ENCODE measurements around the gene NAGK.

The NAGK gene

DNA sequence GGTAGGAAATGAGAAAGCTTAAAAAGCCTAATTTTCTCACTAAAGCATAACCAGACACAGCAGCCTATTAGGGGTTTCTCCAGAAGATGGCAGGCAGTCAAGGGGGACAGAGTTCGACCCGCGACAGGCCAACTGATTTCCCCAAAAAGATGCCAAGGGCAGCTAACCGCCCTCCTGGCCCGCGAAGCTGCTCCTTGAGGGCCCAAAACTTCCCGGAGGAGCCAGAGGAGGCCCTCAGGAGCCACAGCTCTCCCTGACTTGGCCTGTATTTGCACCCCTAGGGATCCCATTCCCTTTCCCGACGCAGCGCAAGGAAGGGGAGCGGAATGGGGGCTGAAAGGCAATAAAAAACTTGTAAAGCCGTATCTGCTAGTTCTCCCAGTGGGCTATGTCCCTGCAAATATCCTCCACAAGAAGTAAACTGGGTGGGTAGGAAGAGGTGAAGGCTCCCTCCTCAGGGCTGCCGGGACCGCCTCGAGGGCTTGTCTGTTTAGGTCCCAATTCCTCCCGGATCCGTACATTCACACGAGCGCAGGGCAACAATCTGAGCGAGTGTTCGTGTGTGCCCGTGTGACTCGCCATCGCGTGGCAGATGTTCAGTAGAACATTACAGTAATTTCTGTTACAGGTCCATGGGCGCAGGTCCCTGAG, 756 bp upstream of the NAGK start:
- no peak for DNase-seq
- TF ChIP-seq CTCF (IDR thresholded peaks at IDR 0.05): no peak
- peaks cover 0 to 4% (median 3%) of the 10 kb centered on the region in 3 donors for H3K36me3 ChIP-seq
- H3K9me3 ChIP-seq: no peaks in the 10 kb centered on the region
- intact Hi-C loops (cut with DNase I; ENCODE audit: low total_unique reads): no loop called here
- H3K27me3 ChIP-seq: peaks cover 0 to 3% of the 10 kb centered on the region in 2 donors
- peak overlapping the region; percentile 98 for H3K27ac ChIP-seq
- peaks cover 0 to 33% (median 30%) of the 10 kb centered on the region in 4 donors for H3K4me1 ChIP-seq
- H3K4me3 ChIP-seq: peak overlapping the region; percentile 59 to 85

GRCh38 chr2:71069376-71069775, 928 bp downstream of the NAGK start:
- no peak for DNase-seq
- Histone ChIP-seq H3K27ac (peak overlapping the region; percentile 98), H3K4me1 (peaks cover 0 to 34% (median 30%) of the 10 kb centered on the region in 4 donors), H3K4me3 (peak overlapping the region; percentile 59 to 85), H3K36me3 (peaks cover 12 to 21% (median 20%) of the 10 kb centered on the region in 3 donors), H3K9me3 (no peaks in the 10 kb centered on the region), H3K27me3 (no peaks in the 10 kb centered on the region)
- no peak for TF ChIP-seq CTCF (IDR thresholded peaks at IDR 0.05)
- intact Hi-C loops (cut with DNase I; ENCODE audit: low total_unique reads): no loop called here

DNA sequence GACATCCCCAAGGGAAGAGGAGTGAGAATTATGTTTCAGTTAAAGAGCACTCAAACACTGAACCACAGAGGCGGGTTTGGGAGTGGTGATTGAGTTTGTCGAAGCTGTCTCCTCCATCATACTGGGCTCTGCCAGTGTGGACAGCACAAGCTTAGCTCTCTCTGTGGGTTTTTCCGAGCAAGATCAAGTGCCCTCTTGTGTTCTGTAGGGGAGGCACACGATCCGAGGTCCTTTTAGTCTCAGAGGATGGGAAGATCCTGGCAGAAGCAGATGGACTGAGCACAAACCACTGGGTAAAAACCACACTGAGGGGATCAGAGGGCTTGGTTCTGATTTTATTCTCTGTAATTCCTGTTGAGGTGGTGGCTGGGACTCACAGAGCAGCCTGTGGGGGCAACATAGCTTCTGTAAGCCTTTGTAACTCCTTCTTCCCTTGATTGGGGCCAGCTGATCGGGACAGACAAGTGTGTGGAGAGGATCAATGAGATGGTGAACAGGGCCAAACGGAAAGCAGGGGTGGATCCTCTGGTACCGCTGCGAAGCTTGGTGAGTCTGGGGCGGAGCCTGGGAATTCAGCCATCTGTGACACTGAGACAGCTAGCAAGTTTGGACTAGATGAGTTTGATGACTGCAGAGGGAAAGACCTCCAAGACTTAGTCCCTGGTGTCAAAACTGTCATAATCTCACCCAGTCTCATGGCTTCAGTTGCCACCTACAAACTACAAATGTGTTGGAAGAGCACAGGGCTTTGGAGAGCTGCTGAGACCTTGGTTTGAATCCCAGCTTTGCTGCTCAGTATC, 2.0 kb downstream of the NAGK start:
- Histone ChIP-seq H3K27me3 (no peaks in the 10 kb centered on the region), H3K4me1 (peaks cover 0 to 34% (median 30%) of the 10 kb centered on the region in 4 donors), H3K36me3 (peaks cover 23 to 32% (median 31%) of the 10 kb centered on the region in 3 donors), H3K27ac (peak overlapping the region in 1 of 2 donors; percentile 98), H3K4me3 (no peak overlapping the region), H3K9me3 (no peaks in the 10 kb centered on the region)
- DNase-seq: no peak
- intact Hi-C loops (cut with DNase I; ENCODE audit: low total_unique reads): no loop called here
- no peak for TF ChIP-seq CTCF (IDR thresholded peaks at IDR 0.05)

GRCh38 chr2:71071681-71072398, 3.4 kb downstream of the NAGK start:
- Histone ChIP-seq H3K4me1 (peaks cover 0 to 34% (median 30%) of the 10 kb centered on the region in 4 donors), H3K36me3 (peaks cover 31 to 45% (median 44%) of the 10 kb centered on the region in 3 donors), H3K4me3 (no peak overlapping the region), H3K9me3 (no peaks in the 10 kb centered on the region), H3K27ac (no peak overlapping the region), H3K27me3 (no peaks in the 10 kb centered on the region)
- no peak for TF ChIP-seq CTCF (IDR thresholded peaks at IDR 0.05)
- DNase-seq: peak in 1 of 2 donors; percentile 48
- intact Hi-C loops (cut with DNase I; ENCODE audit: low total_unique reads): no loop called here

DNA sequence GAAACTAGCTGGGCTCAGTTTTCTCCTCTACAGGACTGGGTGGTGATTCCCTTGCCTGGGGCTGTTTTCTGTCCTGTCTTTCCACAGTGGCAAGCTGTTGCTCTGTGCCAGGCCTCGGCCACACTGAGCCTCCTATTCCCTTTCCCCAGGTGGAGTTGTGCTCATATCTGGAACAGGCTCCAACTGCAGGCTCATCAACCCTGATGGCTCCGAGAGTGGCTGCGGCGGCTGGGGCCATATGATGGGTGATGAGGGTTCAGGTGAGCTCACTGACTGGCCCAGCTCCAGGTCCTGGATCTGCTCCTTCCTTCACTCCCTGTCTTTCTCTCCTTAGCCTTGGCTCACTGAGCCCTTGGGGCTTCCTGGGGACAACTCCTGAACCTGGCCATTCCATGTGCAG, 4.0 kb downstream of the NAGK start:
- no peaks in the 10 kb centered on the region for H3K27me3 ChIP-seq
- DNase-seq: no peak
- peaks cover 0 to 34% (median 29%) of the 10 kb centered on the region in 4 donors for H3K4me1 ChIP-seq
- no peak overlapping the region for H3K4me3 ChIP-seq
- H3K27ac ChIP-seq: no peak overlapping the region
- H3K9me3 ChIP-seq: no peaks in the 10 kb centered on the region
- H3K36me3 ChIP-seq: peaks cover 34 to 51% (median 51%) of the 10 kb centered on the region in 3 donors
- intact Hi-C loops (cut with DNase I; ENCODE audit: low total_unique reads): no loop called here
- no peak for TF ChIP-seq CTCF (IDR thresholded peaks at IDR 0.05)
